ENCODE results near the gene QSOX2.

GRCh38 chr9:136258786-136259516 lies 13.3 kb upstream of the QSOX2 start:
- TF ChIP-seq POLR2A (IDR thresholded peaks at IDR 0.05): no peak
- no peak for TF ChIP-seq CTCF (IDR thresholded peaks at IDR 0.05 in 8 of 11, conservative IDR thresholded peaks at IDR 0.05 in 3 of 11)
- TF ChIP-seq POLR2AphosphoS5 (IDR thresholded peaks at IDR 0.05): no peak
